Activated CD4-positive, alpha-beta T cell treated with anti-CD3 and anti-CD28 coated beads for 1 hour (primary cell): Measurements from ENCODE around the gene POLR3B.
"Not testable (repeated sequence)": the region's sequence is repeated elsewhere in the genome, so short reads cannot be mapped to it uniquely, and the experiment has no call there.

Experiments used
- DNase-seq: peaks from one replicate; pipeline ENCODE4 v3.0.0-alpha.2; 2020

POLR3B gene

DNA sequence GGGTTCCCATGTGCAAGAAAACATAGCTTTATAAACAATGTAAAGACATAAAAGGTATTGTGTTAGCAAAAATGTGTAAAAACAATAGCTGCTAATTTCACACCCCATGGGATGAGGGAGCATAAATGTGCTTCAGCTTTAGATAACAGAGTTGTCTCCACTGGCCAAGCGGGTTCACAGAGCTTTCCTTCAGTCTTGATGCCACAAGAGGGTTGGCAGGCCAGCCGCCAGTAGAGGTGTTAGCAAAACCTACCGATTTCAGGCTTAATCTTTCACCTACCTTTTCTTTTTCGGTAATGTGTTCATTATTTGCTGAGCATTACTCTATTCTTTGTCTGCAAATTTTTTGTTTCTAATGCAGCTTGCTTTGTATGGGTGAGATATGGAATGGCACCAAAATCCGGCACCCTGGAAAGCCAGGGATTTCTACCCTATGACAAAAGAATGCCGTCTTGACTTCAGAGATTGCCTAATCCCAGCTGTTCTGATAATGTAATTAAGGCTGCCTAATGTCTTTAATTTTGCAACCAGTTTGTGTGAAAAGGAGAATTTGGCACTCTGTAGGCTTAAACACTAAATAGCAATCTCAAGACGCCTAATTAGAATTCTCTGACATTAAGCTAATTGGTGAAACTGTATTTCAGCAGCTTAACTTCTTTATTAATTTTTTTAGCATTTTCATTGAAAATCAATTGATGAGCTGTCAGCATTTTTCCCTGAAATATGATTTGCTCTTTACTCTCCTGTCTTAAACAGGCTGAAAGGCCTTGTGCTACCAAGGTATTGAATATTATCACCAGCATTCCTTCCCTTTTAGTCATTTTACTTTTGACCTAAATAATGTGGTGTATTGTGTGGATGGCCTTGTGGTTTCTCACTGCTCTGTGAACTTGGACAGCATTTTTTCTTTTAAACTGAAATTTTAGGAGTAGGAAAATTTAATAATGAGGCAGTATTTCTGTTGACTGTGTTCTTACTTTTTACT, 60.7 kb downstream of the POLR3B start:
- no peak for DNase-seq

DNA sequence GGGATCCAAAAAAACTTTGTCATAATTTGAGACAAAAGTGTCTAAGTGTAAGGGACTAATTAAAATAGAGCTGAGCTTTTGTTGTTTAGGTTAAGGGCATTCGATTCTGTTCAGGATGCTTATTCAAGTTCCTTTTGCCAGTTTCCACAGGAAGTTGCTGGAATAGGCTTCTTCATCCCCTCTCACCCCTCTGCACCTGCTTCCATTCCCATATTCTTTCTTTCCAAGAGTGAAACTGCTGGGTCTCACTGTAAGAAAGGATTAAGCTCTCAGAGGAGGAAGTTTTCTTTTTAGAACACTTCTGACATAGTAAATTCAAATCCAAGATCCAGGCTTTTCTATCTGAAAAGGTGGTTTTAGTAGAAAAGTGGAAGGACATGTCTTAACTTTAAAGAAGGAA, 61.4 kb downstream of the POLR3B start:
- no peak for DNase-seq

DNA sequence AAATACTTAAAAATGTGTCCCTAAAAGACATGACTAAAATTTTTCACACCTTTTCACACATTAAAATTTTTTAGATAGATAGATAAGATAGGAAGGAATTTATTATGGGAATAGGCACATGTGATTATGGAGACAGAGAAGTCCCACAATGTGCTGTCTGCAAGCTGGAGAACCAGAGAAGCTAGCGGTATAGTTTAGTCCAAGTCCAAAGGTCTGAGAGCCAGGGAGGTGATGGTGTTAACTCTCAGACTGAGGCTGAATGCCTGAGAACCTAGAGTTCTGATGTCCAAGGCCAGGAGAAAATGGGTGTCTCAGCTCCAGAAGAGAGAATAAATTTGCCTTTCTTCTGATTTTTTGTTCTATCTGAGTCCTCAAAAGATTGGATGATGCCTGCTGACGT, 65.7 kb downstream of the POLR3B start:
- no peak for DNase-seq

GRCh38 chr12:106425061-106425702, 67.6 kb downstream of the POLR3B start:
- no peak for DNase-seq

DNA sequence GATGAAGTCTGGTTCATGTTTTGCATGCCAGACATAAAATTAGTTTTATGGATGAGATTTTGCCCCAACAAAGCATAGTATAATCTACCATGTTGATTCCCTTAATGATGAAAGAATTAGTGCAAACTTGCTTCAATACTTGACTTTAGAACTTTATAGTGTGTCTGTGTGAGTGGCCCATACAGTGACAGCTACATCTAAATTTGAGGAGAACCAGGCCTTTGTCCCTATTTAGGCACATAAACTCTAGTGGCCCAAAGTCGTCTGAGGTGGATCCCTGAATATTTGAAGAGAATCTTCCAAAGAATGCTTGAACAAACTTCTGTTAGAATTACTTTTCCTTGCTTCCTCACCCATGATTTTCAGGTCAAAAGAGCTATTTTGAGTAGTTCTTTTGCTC, 70.4 kb downstream of the POLR3B start:
- no peak for DNase-seq

GRCh38 chr12:106428384-106428783, 70.8 kb downstream of the POLR3B start:
- DNase-seq: no peak

DNA sequence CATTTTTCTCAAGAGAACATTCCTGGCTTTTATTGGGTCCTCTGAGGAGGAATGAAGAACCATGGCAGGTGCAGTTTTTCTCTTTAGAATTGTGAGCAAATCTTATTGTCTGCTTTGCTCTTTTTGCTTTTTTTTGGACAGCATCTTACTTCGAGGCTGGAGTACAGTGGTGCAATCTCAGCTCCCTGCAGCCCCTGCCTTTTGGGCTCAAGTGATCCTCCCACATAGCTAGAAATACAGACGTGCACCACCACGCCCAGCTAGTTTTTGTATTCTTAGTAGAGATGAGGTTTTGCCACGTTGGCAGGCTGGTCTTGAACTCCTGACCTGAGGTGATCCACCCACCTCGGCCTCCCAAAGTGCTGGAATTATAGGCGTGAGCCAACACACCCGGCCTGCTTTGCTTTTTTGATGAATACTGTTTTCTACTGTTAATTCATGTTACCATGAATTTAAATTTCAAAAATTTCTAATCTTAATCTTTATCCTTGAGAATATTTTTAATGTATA, 71.5 kb downstream of the POLR3B start:
- no peak for DNase-seq

GRCh38 chr12:106429636-106430035, 72.1 kb downstream of the POLR3B start:
- DNase-seq: no peak

DNA sequence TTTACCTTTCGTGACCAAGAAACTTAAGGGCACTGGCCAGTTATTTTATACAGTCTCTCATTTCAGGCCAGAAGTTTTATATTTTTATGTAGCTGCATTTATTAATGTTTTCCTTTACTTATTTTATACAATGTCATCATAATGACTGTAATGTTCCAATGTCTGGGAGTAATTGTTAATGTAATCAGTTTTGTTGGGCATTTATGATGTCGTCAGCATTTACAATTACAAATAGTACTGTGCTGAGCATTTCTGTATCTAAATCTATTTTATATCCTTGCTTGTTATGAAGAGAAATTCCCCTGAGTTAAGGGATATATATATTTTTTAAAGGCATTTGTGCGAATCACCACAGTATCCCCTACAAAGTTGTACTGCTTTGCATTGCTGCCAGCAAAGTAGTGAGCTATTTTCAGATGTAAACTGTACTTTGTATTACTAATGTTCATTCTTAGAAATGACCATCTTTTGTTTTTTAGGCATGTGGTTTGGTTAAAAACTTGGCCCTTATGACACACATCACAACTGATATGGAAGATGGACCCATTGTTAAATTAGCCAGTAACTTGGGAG, 74.4 kb downstream of the POLR3B start:
- no peak for DNase-seq

- no peak for DNase-seq
Measured at GRCh38 chr12:106433055-106433454, 75.5 kb downstream of the POLR3B start.

DNA sequence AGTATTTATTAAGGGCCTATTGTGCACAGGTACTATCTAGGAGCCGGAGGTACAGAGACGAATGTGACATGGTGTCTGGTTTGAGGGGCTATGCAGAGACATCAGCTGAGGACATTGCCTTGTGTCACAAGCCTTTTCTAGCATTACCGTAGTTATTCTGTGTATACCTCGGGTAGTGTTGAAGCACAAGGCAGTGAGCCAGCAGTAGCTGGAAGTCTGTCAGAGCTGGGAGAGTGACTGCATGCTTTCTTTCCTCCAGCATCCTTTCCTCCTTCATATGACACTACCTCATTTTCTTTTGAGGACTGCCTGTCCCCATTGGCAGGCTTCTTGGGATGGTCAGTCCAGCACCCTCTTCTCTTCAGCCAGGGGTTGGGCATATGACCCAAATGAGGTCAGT, 77.0 kb downstream of the POLR3B start:
- DNase-seq: no peak

GRCh38 chr12:106436164-106436563, 78.6 kb downstream of the POLR3B start:
- no peak for DNase-seq

- DNase-seq: no peak
Measured at GRCh38 chr12:106442575-106442974, 85.0 kb downstream of the POLR3B start.

GRCh38 chr12:106445053-106445452, 87.5 kb downstream of the POLR3B start:
- no peak for DNase-seq

- no peak for DNase-seq
Measured at GRCh38 chr12:106445959-106446358, 88.4 kb downstream of the POLR3B start.

DNA sequence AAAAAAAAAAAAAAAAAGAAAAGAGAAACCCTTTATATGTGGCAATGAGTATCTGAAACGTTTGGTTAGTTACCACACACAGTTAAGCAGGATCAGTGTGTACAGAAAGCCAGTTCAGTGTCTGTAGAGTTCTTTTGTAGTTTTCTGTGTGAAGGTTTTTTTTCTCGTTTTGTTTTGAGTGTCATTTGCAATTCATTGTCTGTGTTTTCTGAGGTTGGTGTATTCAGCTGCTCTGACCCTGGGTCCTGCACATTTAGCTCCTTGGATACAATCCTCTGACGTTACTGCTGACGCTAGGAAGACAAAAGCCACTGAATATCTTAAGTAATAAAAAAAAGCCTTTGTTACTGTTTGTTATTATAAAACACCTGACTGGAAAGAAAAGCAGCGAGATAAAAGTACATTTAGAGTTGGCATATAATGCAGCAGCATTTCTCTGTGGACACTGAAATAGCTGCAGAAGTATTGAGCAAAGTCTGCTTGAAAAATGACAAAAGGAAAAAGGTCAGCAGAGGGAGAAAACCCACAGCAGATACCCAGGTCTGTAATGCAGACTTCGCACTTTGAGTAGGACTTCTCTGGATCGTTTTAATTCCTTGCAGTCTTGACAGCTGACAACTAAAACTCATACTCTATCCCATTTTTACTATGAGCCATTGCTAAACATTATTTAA, 89.0 kb downstream of the POLR3B start:
- no peak for DNase-seq

DNA sequence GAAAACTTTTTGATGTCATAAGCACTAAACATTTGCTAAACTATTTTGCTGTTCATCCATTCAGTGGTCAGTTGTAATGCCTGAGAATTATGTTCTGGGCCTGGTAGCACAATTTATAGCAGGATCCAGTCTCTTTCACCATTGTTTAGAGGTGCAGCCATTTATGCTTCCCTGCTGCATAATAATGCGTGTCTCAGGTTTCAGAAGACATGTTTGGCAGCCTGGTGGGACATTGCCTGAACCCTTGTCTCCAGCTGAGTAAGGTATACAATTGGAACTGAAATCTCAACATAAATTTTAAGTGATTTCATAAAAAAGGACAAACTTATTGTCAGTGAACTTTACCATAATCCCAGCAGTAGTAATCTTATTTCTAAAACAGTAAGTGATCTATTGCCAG, 94.8 kb downstream of the POLR3B start:
- DNase-seq: no peak

DNA sequence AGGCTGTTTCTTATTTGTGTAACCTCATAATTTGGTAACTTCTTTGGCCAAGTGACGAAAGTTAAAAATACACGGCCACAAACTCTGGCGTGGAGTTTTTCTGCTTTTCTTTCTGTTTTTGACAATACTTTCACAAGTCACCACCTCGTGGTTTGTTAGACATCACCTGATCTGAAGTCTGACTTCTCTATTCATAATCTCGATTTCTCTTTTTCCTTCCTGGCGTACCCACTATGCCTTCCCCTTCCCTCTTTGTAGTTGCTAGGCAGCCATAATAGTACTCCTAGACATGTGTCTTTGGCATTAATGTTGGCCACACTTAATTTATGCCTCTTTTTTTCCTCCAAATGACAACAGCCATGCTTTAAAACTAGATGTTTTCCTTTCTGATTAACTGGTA, 97.6 kb downstream of the POLR3B start:
- DNase-seq: no peak

DNA sequence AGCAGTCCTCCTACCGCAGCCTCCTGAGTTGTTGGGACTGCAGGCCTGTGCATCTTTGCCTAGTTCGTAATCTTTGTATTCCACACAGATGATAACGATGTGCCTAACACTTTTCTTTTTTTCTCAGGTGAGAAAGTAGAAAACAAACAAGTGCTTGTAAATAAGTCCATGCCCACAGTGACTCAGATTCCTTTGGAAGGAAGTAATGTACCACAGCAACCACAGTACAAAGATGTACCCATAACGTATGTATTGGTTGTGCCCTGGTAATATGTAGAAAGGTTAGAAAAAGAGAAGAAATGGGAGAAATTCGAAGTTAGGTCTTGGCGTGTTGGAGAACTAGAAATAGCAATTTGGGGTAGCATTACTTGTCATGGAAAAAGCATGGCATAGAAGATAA, 101.6 kb downstream of the POLR3B start:
- DNase-seq: no peak

- DNase-seq: no peak
Measured at GRCh38 chr12:106459534-106459933, 102.0 kb downstream of the POLR3B start.

GRCh38 chr12:106461730-106462129, 104.2 kb downstream of the POLR3B start:
- DNase-seq: no peak

DNA sequence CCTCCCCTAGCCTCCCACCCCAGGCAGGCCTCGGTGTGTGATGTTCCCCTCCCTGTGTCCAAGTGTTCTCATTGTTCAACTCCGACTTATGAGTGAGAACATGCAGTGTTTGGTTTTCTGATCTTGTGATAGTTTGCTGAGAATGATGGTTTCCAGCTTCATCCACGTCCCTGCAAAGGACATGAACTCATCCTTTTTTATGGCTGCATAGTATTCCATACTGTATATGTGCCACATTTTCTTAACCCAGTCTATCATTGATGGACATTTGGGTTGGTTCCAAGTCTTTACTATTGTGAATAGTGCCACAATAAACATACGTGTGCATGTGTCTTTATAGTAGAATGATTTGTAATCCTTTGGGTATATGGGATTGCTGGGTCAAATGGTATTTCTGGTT, 108.1 kb downstream of the POLR3B start:
- not testable (repeated sequence) for DNase-seq

DNA sequence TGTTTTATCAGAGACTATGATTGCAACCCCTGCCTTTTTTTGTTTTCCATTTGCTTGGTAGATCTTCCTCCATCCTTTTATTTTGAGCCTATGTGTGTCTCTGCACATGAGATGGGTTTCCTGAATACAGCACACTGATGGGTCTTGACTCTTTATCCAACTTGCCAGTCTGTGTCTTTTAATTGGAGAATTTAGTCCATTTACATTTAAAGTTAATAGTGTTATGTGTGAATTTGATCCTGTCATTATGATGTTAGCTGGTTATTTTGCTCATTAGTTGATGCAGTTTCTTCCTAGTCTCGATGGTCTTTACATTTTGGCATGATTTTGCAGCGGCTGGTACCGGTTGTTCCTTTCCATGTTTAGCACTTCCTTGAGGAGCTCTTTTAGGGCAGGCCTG, 118.1 kb downstream of the POLR3B start:
- not testable (repeated sequence) for DNase-seq
